Activated CD4-positive, alpha-beta T cell treated with anti-CD3 and anti-CD28 coated beads, Interleukin-2, amount 10 ng/mL, durations not matched to agents 7 days and 5 days (primary cell): ENCODE data around the gene ANO4. TPM values are rescaled to one million over a fixed set of nuclear protein-coding genes. Genes with fewer than 3 reads are reported as not detected.

ENCODE experiments used
- CTCF ChIA-PET: fragments of 350-600 bp; sonication (Branson Sonifier 250); formaldehyde crosslinking; loops from one replicate; lab custom pipeline; 2021; ENCODE audit warnings: antibody characterized with exemption; lab: Charles Lee
- POLR2A ChIA-PET: fragments of 350-600 bp; sonication (Branson Sonifier 250); formaldehyde crosslinking; loops from one replicate; lab custom pipeline; 2021; ENCODE audit warnings: antibody characterized with exemption; lab: Charles Lee
- DNase-seq: peaks from one replicate; pipeline ENCODE4 v3.0.0-alpha.2; 2020
- H3K27ac Mint-ChIP-seq: one replicate; pipeline ENCODE4 v1.8.0; 2021; ENCODE audit warnings: mild to moderate bottlenecking, moderate library complexity, mixed read lengths
- H3K27me3 Mint-ChIP-seq: one replicate; pipeline ENCODE4 v1.8.0; 2021; ENCODE audit warnings: mixed read lengths
- H3K36me3 Mint-ChIP-seq: one replicate; pipeline ENCODE4 v1.8.0; 2021; ENCODE audit warnings: low read depth, mixed read lengths
- H3K4me1 Mint-ChIP-seq: one replicate; pipeline ENCODE4 v1.8.0; 2021; ENCODE audit warnings: mixed read lengths
- H3K4me3 Mint-ChIP-seq: one replicate; pipeline ENCODE4 v1.8.0; 2021; ENCODE audit warnings: mild to moderate bottlenecking, moderate library complexity, mixed read lengths
- H3K9me3 Mint-ChIP-seq: one replicate; pipeline ENCODE4 v1.8.0; 2021; ENCODE audit warnings: mixed read lengths
- total RNA-seq, 2 experiments: library from RNA; stranded (reverse); gene quantifications; one replicate each; pipeline ENCODE4 v1.2.3, GENCODE V29; 2021

The ANO4 gene
- total RNA-seq, 2 experiments from 2014 or later: not detected

- POLR2A ChIA-PET: no interaction called here
- Mint-ChIP-seq H3K27me3 (no peaks in the 10 kb centered on the region), H3K9me3 (no peaks in the 10 kb centered on the region), H3K27ac (no peak overlapping the region), H3K4me3 (no peak overlapping the region), H3K36me3 (no peaks in the 10 kb centered on the region), H3K4me1 (no peaks in the 10 kb centered on the region)
- CTCF ChIA-PET: no interaction called here
- no peak for DNase-seq
Observed at GRCh38 chr12:100942984-100943749, 148.6 kb downstream of the ANO4 start.

GRCh38 chr12:100951756-100952155 lies 157.2 kb downstream of the ANO4 start:
- Mint-ChIP-seq H3K4me1 (no peaks in the 10 kb centered on the region), H3K27me3 (no peaks in the 10 kb centered on the region), H3K27ac (no peak overlapping the region), H3K4me3 (no peak overlapping the region), H3K36me3 (no peaks in the 10 kb centered on the region), H3K9me3 (no peaks in the 10 kb centered on the region)
- ChIA-PET CTCF (no interaction called here), POLR2A (no interaction called here)
- DNase-seq: no peak

GRCh38 chr12:100953217-100953616 lies 158.6 kb downstream of the ANO4 start:
- Mint-ChIP-seq H3K27me3 (no peaks in the 10 kb centered on the region), H3K9me3 (no peaks in the 10 kb centered on the region), H3K36me3 (no peaks in the 10 kb centered on the region), H3K4me1 (no peaks in the 10 kb centered on the region), H3K27ac (no peak overlapping the region), H3K4me3 (no peak overlapping the region)
- ChIA-PET CTCF (no interaction called here), POLR2A (no interaction called here)
- no peak for DNase-seq

GRCh38 chr12:100953677-100954076 lies 159.1 kb downstream of the ANO4 start:
- H3K36me3 Mint-ChIP-seq: no peaks in the 10 kb centered on the region

GRCh38 chr12:100954118-100954517 lies 159.5 kb downstream of the ANO4 start:
- no peak overlapping the region for H3K4me3 Mint-ChIP-seq
- POLR2A ChIA-PET: no interaction called here
- no peaks in the 10 kb centered on the region for H3K27me3 Mint-ChIP-seq
- H3K27ac Mint-ChIP-seq: no peak overlapping the region
- no peak for DNase-seq
- H3K9me3 Mint-ChIP-seq: no peaks in the 10 kb centered on the region
- no peaks in the 10 kb centered on the region for H3K36me3 Mint-ChIP-seq
- H3K4me1 Mint-ChIP-seq: no peaks in the 10 kb centered on the region
- CTCF ChIA-PET: no interaction called here

More at GRCh38 chr12:100953677-100954076, 159.1 kb downstream of the ANO4 start:
- ChIA-PET CTCF (no interaction called here), POLR2A (no interaction called here)
- Mint-ChIP-seq H3K27ac (peak overlapping the region; percentile 12), H3K27me3 (no peaks in the 10 kb centered on the region), H3K4me3 (no peak overlapping the region), H3K9me3 (no peaks in the 10 kb centered on the region), H3K4me1 (no peaks in the 10 kb centered on the region)
- DNase-seq: no peak

GRCh38 chr12:100955139-100955538 lies 160.6 kb downstream of the ANO4 start:
- DNase-seq: no peak
- no peaks in the 10 kb centered on the region for H3K27me3 Mint-ChIP-seq
- no peak overlapping the region for H3K27ac Mint-ChIP-seq
- POLR2A ChIA-PET: no interaction called here
- H3K4me1 Mint-ChIP-seq: no peaks in the 10 kb centered on the region
- no peaks in the 10 kb centered on the region for H3K9me3 Mint-ChIP-seq
- no peaks in the 10 kb centered on the region for H3K36me3 Mint-ChIP-seq
- CTCF ChIA-PET: no interaction called here
- H3K4me3 Mint-ChIP-seq: no peak overlapping the region

GRCh38 chr12:100956311-100956852 lies 161.8 kb downstream of the ANO4 start:
- H3K4me1 Mint-ChIP-seq: no peaks in the 10 kb centered on the region
- DNase-seq: no peak
- no peaks in the 10 kb centered on the region for H3K27me3 Mint-ChIP-seq
- no peaks in the 10 kb centered on the region for H3K9me3 Mint-ChIP-seq
- no peak overlapping the region for H3K4me3 Mint-ChIP-seq
- no peak overlapping the region for H3K27ac Mint-ChIP-seq
- ChIA-PET CTCF (no interaction called here), POLR2A (no interaction called here)
- no peaks in the 10 kb centered on the region for H3K36me3 Mint-ChIP-seq

- Mint-ChIP-seq H3K4me3 (no peak overlapping the region), H3K4me1 (no peaks in the 10 kb centered on the region), H3K27ac (no peak overlapping the region), H3K27me3 (no peaks in the 10 kb centered on the region), H3K36me3 (no peaks in the 10 kb centered on the region), H3K9me3 (no peaks in the 10 kb centered on the region)
- ChIA-PET POLR2A (no interaction called here), CTCF (no interaction called here)
- DNase-seq: no peak
Observed at GRCh38 chr12:100959481-100959880, 164.9 kb downstream of the ANO4 start.

- POLR2A ChIA-PET: no interaction called here
Observed at GRCh38 chr12:100962086-100962712, 167.6 kb downstream of the ANO4 start.

GRCh38 chr12:100963381-100963780 lies 168.8 kb downstream of the ANO4 start:
- Mint-ChIP-seq H3K27me3 (no peaks in the 10 kb centered on the region), H3K36me3 (no peaks in the 10 kb centered on the region), H3K27ac (no peak overlapping the region), H3K9me3 (no peaks in the 10 kb centered on the region), H3K4me1 (no peaks in the 10 kb centered on the region), H3K4me3 (no peak overlapping the region)
- ChIA-PET POLR2A (no interaction called here), CTCF (no interaction called here)
- no peak for DNase-seq

More at GRCh38 chr12:100962086-100962712, 167.6 kb downstream of the ANO4 start:
- DNase-seq: no peak
- Mint-ChIP-seq H3K9me3 (no peaks in the 10 kb centered on the region), H3K4me3 (no peak overlapping the region), H3K27ac (no peak overlapping the region), H3K27me3 (no peaks in the 10 kb centered on the region), H3K4me1 (no peaks in the 10 kb centered on the region), H3K36me3 (no peaks in the 10 kb centered on the region)
- CTCF ChIA-PET: no interaction called here

GRCh38 chr12:100964028-100964427 lies 169.5 kb downstream of the ANO4 start:
- POLR2A ChIA-PET: no interaction called here

GRCh38 chr12:100967189-100967588 lies 172.6 kb downstream of the ANO4 start:
- Mint-ChIP-seq H3K4me3 (no peak overlapping the region), H3K36me3 (no peaks in the 10 kb centered on the region), H3K4me1 (no peaks in the 10 kb centered on the region), H3K27me3 (peaks cover 1% of the 10 kb centered on the region), H3K27ac (no peak overlapping the region), H3K9me3 (no peaks in the 10 kb centered on the region)
- ChIA-PET POLR2A (no interaction called here), CTCF (no interaction called here)
- no peak for DNase-seq

More at GRCh38 chr12:100964028-100964427, 169.5 kb downstream of the ANO4 start:
- H3K9me3 Mint-ChIP-seq: no peaks in the 10 kb centered on the region
- H3K27me3 Mint-ChIP-seq: no peaks in the 10 kb centered on the region
- H3K27ac Mint-ChIP-seq: no peak overlapping the region
- CTCF ChIA-PET: no interaction called here
- no peak for DNase-seq
- no peaks in the 10 kb centered on the region for H3K36me3 Mint-ChIP-seq
- H3K4me3 Mint-ChIP-seq: no peak overlapping the region
- no peaks in the 10 kb centered on the region for H3K4me1 Mint-ChIP-seq

- peaks cover 1% of the 10 kb centered on the region for H3K27me3 Mint-ChIP-seq
- no peaks in the 10 kb centered on the region for H3K9me3 Mint-ChIP-seq
- DNase-seq: no peak
- H3K36me3 Mint-ChIP-seq: no peaks in the 10 kb centered on the region
- no peaks in the 10 kb centered on the region for H3K4me1 Mint-ChIP-seq
- H3K4me3 Mint-ChIP-seq: no peak overlapping the region
- H3K27ac Mint-ChIP-seq: no peak overlapping the region
- ChIA-PET POLR2A (no interaction called here), CTCF (no interaction called here)
Observed at GRCh38 chr12:100970894-100971293, 176.3 kb downstream of the ANO4 start.
